ENCODE data around the gene SPACA7. TPM values are rescaled to one million over a fixed set of nuclear protein-coding genes. Genes with fewer than 3 reads are reported as not detected.

Gene SPACA7
- total RNA-seq, 2 experiments from 2014 or later = not detected

DNA sequence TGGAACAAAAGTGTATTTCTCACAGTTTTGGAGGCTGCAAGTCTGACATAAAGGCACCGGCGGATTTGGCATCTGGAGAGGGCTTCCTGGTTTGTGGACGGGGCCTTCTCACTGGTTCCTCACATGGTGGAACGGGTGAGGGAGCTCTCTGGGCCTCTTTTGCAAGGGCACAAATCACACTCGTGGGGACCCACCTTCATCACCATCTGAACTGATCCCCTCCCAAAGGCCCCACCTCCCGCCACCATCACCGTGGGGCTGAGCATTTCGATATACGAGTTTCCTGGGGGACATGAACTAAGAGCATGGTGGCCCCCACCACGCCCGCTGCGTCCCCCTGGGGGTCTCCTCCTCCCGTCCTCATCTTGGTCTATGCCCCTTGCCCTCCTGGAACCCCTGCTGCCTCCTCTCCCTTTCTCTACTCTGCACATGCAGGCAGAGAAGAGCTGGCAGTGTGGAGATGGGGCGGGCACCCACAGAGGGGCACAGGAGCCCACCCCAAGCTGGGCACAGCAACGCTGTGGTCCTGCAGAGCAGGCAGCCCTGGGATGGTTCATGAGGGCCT, 20.8 kb upstream of the SPACA7 start:
- POLR2A ChIA-PET = no interaction called here
- no peak for ATAC-seq (ENCODE audit: poor library complexity)
- intact Hi-C loops (cut with DNase I, micrococcal nuclease) = no loop called here

DNA sequence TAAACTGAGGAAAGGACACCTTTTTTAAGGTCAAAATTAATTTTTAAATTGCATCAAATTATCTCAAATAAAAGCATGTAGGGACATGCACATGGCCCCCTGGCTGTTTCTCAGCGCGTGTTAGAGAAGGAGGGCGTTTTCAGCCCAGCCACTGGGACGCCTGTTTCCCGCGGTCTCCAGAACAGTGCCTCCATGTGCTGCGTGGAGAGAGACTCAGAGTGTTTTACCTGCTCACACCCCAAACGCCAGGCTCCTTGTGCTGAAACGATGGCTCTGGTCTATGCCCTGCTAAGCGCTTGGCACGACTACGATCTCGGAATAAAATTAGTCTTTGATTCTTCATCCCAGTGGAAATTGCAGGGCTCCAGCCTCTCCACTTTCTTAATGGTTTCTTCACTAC, 20.0 kb upstream of the SPACA7 start:
- intact Hi-C loops (cut with DNase I, micrococcal nuclease) = no loop called here
- H3K4me1 Mint-ChIP-seq (ENCODE audit: low read depth) = no peaks in the 10 kb centered on the region
- no peaks in the 10 kb centered on the region for H3K36me3 Mint-ChIP-seq (ENCODE audit: low read depth)
- Histone ChIP-seq H3K9me3 (ENCODE audit: control insufficient read depth in 1 of 2, insufficient read depth in 1 of 2, low read length in 2 of 2) (no peaks in the 10 kb centered on the region), H3K27me3 (ENCODE audit: control insufficient read depth in 1 of 2, insufficient read depth in 2 of 2, low read length in 2 of 2) (no peaks in the 10 kb centered on the region), H3K36me3 (ENCODE audit: insufficient read depth, low read length) (no peaks in the 10 kb centered on the region), H3K4me3 (ENCODE audit: low read length) (no peak overlapping the region), H3K4me1 (ENCODE audit: insufficient read depth, low read length) (no peaks in the 10 kb centered on the region), H3K27ac (ENCODE audit: low read depth in 1 of 2, low read length in 2 of 2) (no peak overlapping the region)
- peaks cover 6% of the 10 kb centered on the region for H3K9me3 Mint-ChIP-seq
- no peak overlapping the region for H3K27ac Mint-ChIP-seq
- ChIA-PET CTCF (no interaction called here), POLR2A (no interaction called here)
- DNase-seq = no peak
- peaks cover 11% of the 10 kb centered on the region for H3K27me3 Mint-ChIP-seq
- TF ChIP-seq, protein P1, sequence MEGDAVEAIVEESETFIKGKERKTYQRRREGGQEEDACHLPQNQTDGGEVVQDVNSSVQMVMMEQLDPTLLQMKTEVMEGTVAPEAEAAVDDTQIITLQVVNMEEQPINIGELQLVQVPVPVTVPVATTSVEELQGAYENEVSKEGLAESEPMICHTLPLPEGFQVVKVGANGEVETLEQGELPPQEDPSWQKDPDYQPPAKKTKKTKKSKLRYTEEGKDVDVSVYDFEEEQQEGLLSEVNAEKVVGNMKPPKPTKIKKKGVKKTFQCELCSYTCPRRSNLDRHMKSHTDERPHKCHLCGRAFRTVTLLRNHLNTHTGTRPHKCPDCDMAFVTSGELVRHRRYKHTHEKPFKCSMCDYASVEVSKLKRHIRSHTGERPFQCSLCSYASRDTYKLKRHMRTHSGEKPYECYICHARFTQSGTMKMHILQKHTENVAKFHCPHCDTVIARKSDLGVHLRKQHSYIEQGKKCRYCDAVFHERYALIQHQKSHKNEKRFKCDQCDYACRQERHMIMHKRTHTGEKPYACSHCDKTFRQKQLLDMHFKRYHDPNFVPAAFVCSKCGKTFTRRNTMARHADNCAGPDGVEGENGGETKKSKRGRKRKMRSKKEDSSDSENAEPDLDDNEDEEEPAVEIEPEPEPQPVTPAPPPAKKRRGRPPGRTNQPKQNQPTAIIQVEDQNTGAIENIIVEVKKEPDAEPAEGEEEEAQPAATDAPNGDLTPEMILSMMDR (IDR thresholded peaks at IDR 0.05) = no peak
- no peak overlapping the region for H3K4me3 Mint-ChIP-seq
- no peak for ATAC-seq (ENCODE audit: poor library complexity)

More for the DNA sequence above, 20.8 kb upstream of the SPACA7 start:
- Histone ChIP-seq H3K36me3 (ENCODE audit: insufficient read depth, low read length) (no peaks in the 10 kb centered on the region), H3K4me1 (ENCODE audit: insufficient read depth, low read length) (no peaks in the 10 kb centered on the region), H3K4me3 (ENCODE audit: low read length) (no peak overlapping the region), H3K9me3 (ENCODE audit: control insufficient read depth in 1 of 2, insufficient read depth in 1 of 2, low read length in 2 of 2) (peaks cover 0 to 1% of the 10 kb centered on the region in 2 experiments), H3K27me3 (ENCODE audit: control insufficient read depth in 1 of 2, insufficient read depth in 2 of 2, low read length in 2 of 2) (no peaks in the 10 kb centered on the region), H3K27ac (ENCODE audit: low read depth in 1 of 2, low read length in 2 of 2) (no peak overlapping the region)
- Mint-ChIP-seq H3K9me3 (peaks cover 6% of the 10 kb centered on the region), H3K27ac (no peak overlapping the region), H3K27me3 (peaks cover 18% of the 10 kb centered on the region), H3K4me3 (no peak overlapping the region), H3K36me3 (ENCODE audit: low read depth) (no peaks in the 10 kb centered on the region), H3K4me1 (ENCODE audit: low read depth) (no peaks in the 10 kb centered on the region)
- CTCF ChIA-PET = no interaction called here
- TF ChIP-seq, protein P1 (IDR thresholded peaks at IDR 0.05) = no peak
- DNase-seq = no peak

DNA sequence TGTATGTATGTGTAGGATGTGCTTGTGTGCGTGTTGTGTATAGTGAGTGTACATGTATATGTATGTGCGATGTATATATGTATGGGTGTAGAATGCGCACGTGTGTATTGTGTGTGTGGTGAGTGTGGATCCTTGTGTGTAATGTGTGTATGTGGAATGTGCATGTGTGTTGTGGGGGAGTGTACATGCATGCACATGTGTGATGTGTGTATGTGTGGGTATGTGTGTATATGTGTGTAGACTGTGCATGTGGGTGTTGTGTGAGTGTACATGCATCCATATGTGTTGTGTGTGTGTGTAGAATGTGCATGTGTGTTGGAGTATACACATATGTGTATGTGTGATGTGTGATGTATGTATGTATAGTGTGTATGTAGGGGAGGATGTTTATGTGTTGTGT, 18.0 kb upstream of the SPACA7 start:
- Histone ChIP-seq H3K27me3 (ENCODE audit: control insufficient read depth in 1 of 2, insufficient read depth in 2 of 2, low read length in 2 of 2) (no peaks in the 10 kb centered on the region), H3K27ac (ENCODE audit: low read depth in 1 of 2, low read length in 2 of 2) (no peak overlapping the region), H3K4me1 (ENCODE audit: insufficient read depth, low read length) (no peaks in the 10 kb centered on the region), H3K36me3 (ENCODE audit: insufficient read depth, low read length) (no peaks in the 10 kb centered on the region), H3K9me3 (ENCODE audit: control insufficient read depth in 1 of 2, insufficient read depth in 1 of 2, low read length in 2 of 2) (no peaks in the 10 kb centered on the region), H3K4me3 (ENCODE audit: low read length) (no peak overlapping the region)
- TF ChIP-seq, protein P1 (IDR thresholded peaks at IDR 0.05) = no peak
- ChIA-PET CTCF (no interaction called here), POLR2A (no interaction called here)
- Mint-ChIP-seq H3K27ac (no peak overlapping the region), H3K27me3 (no peaks in the 10 kb centered on the region), H3K4me3 (no peak overlapping the region), H3K4me1 (ENCODE audit: low read depth) (no peaks in the 10 kb centered on the region), H3K9me3 (peaks cover 8% of the 10 kb centered on the region), H3K36me3 (ENCODE audit: low read depth) (no peaks in the 10 kb centered on the region)
- DNase-seq (no peak), ATAC-seq (ENCODE audit: poor library complexity) (no peak)
- intact Hi-C loops (cut with DNase I, micrococcal nuclease) = no loop called here
